GM21360 (cell line): Measurements from ENCODE around the gene PCCA.
"Not testable (repeated sequence)": the region's sequence is repeated elsewhere in the genome, so short reads cannot be mapped to it uniquely, and the experiment has no call there.

ENCODE experiments used
- ATAC-seq: cut with Tn5 transposase; IDR thresholded peaks from one replicate; pipeline ENCODE4 v1.9.1; 2021; ENCODE audit warnings: mild to moderate bottlenecking, moderate library complexity; ENCODE audit not compliant: unreplicated experiment

The PCCA gene

DNA sequence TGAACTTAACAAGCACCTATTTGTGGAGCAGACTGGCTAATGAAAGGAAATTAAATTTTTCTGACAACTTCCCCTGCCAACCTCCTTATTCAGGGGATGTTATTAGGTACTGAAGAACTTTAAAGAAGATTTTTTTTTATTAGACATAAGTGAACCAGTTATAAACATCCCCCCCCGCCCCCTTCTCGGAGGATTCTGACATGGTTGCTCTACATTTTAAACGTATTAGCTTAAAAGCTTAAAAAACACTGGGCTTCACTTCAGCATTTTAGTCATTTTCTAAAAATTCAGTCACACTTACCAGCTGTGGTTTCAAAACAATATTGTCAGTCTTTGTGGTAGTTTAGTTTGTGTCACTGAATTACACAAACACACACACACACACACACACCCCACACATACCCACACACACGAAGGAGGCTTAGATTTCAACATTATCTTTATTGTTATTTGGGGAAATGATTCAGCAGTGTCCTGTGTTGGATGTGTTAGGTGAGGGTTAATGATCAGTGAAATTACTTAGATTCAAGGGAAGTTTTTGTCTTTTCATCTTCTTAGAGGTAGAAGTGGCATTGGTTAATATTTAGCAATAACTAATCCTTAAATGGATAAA lies 145.7 kb downstream of the PCCA start:
- no peak for ATAC-seq

DNA sequence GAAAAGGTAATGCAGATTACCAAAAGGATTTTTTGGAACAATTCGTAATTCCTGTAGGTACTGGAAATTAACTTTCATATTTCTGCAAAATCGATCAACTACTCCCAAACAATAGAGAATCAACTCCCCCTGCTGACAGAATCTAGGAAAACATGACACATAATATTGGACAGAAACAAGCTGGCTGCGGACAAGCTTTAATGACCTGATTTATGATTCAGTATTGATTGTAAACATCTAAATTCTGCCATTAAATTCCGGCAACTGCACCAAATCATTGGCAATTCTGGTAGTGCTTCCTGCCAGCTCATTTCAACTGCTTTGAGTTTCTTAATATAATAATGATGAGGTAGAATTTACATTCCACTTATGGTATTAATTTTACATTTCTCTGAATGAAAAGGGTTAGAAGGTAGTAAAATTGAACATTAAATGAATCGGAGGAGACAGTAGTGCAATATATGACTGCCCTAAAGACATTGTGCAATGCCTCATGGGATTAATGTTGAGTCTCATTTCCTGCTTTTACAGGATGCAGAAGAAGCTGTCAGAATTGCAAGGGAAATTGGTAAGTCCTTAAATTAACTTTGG lies 146.5 kb downstream of the PCCA start:
- ATAC-seq = no peak

DNA sequence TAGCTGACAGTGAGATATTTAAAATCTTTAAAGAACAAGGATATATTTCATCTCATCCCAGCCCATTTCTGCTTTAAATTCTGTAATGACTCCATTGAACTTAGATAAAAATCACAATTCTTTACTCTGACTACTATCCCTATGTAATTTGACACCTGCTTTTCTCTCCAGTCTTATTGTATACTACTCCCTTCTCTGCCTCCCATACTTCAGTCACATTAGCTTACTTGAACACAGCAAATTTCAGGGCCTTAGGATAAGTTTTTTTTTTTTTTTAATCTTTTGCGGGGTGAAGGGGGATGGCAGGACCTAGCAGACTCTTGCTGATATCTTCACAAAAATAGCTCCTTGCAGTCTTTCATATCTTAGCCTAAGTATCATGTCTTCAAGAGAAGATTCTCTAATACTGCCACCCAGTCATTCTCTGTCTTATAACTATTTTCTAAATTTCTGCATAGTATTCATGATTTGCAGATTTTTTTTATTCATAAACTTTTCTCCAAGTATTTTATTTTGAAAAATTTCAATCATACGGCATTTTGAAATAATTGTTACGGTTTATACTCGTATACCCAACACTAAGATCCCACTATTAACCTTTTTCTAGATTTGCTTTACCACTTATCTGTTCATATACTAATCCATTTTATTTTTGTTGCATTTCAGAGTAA lies 151.4 kb downstream of the PCCA start:
- no peak for ATAC-seq

DNA sequence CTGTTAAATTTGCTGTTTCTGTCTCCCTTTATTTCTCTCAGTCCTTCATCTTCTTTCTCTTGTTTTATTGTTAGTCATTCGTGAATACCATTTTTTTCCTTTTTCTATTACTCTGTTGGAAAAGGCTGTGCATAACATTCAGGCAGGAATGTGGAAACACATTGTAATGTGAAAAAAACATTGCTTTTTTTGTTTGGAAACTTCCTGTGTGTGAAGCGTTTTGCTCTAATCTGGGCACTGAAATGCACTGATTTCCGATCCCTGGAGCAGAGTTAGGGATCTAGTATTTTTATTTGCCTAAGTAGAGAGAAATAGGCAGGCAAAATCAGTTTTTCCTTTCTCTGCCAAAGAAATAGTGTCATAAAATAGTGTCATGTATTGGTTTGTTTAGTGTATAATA lies 155.5 kb downstream of the PCCA start:
- no peak for ATAC-seq

DNA sequence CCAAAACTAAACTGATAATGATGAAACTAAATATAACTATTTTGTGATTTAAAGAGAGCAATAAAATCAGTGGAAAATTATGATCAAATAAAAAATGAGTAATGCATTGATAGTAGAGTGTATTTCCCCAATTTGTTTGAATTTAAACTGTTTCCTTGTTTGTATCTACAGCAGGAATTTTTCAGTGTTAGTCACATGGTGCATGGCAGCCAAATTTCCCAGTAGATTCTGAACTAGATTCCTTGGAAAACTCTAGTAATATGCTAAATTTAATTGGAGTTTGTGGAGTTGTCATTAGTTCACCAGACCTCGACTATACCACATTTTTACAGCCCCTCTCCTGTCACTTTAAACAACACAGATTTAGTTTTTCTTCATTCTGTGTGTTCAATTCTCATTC lies 156.2 kb downstream of the PCCA start:
- ATAC-seq = no peak

DNA sequence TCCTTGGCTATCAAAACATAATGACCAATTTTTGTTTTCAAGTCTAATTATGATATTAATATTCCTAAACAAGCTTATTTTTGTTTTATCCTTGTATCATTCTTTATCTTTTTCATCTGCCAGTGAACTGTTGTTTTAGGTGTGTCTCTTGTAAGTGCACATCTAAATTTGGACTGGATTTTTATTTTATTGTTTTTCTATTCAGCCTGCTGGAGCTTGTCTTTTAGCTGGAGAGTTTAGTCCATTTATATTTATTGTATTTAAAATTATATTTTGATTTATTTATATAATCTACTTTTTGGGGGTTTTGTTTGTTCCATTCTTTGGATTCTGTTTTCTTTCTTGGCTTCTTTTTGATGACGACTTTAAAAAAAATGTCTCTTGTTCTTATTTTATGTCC lies 159.0 kb downstream of the PCCA start:
- ATAC-seq = no peak

DNA sequence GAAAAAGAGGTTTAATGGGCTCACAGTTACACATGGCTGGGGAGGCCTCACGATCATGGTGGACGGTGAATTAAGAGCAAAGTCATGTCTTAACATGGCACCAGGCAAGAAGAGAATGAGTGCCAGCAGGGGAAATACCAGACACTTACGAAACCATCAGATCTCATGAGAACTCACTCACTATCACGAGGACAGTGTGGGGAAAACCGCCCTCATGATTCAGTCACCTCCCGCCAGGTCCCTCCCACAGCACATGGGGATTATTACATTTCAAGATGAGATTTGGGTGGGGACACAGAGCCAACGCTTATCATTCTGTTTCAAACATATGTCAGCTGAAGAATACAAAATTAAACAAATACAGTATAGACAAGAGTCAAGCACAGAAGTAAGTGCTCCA lies 165.1 kb downstream of the PCCA start:
- no peak for ATAC-seq

DNA sequence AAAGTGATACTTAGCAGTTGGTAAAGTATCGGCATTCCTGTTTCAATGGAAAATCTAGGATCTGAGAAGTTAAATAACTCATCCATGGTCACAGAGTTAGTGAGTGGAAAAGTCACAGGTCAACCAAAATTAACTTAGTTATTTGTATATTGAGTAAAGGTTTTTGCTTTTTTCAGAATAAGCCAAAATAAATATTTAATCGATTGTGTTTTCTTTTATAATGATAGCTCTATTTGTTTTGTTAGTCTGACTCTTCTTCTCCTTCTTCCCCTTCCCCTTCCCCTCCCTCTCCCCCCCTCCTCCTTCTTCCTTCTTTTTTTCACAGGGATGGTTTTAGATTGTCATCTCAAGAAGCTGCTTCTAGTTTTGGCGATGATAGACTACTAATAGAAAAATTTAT lies 173.5 kb downstream of the PCCA start:
- no peak for ATAC-seq

DNA sequence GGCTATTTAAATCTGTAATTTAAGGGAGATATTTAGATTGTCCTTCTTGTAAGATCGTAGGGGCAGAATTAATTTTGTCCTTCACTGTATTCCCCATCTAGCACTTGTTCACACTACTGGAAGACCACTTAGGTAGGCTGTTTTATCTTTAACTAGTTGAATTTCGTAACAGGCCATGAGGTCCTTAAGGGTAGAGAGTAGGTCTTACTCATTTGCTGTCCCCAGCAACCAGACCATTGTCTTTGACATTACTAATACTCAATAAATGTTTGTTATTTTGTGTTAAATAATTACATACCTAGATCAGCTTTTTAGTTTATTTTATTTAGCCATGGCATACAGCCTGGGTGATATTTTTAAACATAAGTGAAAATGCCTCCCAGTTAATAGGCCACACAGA lies 177.1 kb downstream of the PCCA start:
- no peak for ATAC-seq

DNA sequence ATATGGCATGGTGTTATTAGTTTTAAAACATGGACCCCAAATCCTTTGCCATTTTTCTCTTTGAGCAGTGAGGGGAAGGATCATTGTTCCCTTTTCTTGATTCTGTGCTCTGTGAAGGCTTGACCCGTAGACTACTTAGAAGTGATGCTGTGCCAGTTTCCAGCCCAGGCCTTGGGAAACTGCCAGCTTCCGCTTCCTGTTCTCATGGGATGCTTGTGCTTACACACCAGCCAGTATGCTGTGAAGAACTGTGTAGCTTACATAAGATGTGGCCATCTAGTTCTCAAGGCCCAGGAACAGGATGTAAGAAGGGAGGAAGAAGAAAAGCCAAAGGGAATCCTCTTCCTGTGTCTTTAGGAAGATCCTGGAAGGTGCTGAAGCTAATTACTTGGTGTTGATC lies 180.9 kb downstream of the PCCA start:
- ATAC-seq = no peak

DNA sequence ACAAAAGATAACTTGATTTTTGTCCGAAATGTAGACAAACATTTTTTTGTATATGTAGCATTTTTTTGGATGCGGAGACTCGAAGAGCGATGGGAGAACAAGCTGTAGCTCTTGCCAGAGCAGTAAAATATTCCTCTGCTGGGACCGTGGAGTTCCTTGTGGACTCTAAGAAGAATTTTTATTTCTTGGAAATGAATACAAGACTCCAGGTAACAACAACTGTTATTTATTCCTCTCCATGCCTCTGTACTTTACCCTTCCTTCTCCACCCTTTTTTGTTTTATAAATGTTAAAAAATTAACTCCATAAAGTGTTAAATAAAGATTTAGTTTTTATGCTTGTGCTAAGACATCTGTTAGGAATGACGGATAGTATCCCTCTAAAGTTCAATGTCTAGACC lies 184.2 kb downstream of the PCCA start:
- ATAC-seq = no peak

DNA sequence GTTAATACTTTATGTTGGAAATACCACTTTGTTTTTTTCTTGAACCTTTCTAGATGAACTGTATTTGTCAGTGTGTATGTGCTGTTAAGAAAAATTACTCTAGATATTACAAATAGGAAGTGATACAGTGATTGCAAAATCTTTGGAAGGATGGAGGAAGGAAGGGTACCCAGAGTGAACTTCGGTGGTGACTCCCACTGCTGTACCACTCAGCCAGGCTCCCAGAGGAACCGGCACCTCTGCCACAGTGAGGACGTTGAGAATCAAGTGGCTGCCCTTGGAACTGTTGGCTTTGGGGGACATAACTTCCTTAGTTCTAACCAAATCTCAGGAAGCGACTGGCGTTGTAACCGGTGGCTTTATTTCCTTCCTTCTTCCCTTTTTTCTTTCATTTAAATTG lies 184.7 kb downstream of the PCCA start:
- ATAC-seq = no peak

DNA sequence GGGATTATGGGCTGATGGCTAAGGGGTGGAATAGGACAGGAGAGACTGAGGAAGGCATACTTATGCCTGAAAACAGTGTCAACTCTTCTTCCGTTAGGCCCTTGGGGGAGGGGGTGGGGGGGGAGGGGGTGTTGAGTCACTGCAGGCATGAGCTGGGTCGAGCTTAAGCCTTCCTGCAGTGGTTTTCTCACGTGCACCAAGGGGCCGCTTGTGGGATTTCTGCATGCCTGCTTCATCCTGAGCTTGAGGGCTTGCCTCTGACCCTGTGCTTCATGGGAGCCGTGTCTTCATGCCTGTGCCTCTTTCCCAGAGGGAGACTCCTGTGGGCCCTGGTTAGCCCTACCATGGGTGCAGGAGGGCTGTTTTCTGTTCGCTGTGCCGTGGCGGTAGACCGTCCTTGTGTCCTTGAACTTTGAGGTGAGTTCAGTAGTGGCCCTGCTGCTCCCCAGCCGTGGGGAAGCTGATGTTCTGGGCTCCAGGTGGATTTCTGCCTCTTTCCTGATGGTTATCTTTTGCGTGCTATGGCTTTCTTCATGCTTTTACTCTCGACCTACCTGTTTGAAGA lies 186.1 kb downstream of the PCCA start:
- ATAC-seq = no peak

DNA sequence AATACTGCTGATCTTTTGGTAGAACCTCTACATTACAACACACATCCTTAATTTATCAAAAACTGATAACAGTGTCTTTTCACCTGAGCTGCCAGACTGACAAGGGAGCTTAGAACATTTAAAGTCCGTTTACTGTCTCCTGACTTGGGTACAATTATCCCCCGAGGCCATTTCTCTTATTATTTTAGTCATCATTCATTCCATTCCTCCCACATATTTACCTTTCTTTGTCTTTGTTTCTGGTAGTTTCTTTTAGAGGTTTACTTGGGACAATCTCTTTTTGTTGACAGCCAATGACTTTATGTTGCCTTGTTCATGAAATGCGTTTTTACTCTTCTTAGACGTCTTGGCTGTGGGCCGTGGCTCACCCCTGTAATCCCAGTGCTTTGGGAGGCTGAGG lies 186.9 kb downstream of the PCCA start:
- no peak for ATAC-seq

DNA sequence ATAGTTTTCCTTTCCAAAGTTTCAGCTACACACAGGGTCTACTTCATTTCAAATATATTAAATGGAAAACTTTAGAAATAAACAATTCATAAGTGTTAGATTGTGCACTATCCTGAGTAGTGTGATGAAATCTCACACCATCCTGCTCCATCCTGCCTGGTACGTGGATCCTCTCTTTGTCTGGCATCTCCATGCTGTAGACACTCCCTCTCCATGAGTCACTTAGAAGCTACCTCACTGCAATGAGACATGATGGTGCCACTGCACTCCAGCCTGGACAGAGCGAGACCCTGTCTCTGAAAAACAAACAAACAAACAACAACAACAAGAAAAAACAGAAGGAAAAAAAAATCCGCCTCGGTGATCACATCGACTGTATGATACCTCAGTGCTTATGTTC lies 191.8 kb downstream of the PCCA start:
- ATAC-seq = no peak

DNA sequence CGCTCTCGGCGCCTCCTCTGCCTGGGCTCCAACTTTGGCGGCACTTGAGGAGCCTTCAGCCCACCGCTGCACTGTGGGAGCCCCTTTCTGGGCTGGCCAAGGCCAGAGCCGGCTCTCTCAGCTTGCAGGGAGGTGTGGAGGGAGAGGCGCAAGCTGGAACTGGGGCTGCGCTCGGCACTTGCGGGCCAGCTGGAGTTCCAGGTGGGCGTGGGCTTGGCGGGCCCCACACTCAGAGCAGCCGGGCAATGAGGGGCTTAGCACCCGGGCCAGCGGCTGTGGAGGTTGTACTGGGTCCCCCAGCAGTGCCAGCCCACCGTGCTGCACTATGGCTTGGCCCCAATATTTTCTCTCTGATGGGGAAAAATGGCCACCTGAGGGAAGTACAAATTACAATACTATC lies 193.4 kb downstream of the PCCA start:
- not testable (repeated sequence) for ATAC-seq

DNA sequence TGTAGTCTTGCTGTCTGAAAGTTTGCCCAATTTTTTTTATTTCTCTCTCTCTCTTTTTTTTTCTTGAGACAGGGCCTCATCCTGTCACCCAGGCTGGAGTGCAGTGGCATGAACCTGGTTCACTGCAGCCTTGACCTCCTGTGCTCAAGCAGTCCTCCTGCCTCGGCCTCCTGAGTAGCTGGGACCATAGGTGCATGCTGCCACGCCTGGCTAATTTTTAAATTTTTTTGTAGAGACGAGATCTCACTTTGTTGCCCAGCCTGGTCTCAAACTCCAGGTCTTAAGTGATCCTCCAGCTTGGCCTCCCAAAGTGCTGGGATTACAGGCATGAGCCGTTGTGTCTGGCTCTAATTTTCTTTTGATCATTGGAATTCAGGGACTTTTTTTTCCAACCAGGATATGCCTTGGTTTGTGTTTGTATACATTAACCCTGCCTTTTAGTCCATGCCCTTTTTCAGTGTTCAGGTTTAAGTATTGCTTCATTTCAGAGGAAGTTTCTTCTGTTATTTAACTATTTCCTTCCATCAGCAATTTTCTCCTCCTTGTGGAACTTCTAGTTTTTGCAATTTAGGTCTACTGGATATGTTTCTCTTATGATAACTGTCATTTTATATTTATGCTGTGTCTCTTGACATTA lies 201.4 kb downstream of the PCCA start:
- ATAC-seq = no peak

DNA sequence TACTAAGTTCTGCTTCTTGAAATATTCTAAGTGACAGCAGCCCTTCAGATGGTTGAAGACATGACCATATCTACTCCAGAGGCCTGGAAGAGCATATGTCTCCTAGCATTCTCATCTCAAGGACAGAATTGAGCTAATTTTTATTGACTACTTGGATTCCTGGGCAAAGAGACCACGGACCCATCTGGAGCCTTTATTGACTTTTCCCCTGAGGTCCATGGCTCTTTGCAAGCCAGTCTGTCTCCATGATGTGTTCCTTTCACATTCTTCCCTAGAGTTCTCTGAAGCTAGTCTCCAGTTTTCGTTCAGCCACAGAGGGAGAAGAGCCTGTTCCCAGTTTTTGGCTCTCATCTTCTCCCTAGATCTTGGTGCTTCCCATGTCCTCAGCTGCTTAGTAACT lies 202.7 kb downstream of the PCCA start:
- ATAC-seq = no peak

DNA sequence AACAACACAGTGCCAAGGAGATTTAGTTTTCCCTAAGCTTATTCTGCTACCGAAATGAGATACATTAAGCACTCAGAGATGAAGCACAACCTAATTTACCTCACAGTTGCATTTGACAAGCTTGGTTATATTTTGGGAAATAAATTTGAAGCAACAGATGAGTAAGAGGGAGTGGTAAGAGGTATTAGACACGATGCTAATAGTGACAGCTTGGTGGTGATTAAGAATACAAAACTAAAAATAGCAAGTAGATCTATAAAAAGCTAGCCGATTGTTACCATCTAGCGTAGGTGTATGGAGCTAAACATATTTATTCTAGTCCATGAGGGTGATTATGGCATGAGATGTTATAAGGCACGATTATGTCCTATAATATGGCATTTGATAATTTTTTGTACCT lies 208.5 kb downstream of the PCCA start:
- ATAC-seq = no peak

DNA sequence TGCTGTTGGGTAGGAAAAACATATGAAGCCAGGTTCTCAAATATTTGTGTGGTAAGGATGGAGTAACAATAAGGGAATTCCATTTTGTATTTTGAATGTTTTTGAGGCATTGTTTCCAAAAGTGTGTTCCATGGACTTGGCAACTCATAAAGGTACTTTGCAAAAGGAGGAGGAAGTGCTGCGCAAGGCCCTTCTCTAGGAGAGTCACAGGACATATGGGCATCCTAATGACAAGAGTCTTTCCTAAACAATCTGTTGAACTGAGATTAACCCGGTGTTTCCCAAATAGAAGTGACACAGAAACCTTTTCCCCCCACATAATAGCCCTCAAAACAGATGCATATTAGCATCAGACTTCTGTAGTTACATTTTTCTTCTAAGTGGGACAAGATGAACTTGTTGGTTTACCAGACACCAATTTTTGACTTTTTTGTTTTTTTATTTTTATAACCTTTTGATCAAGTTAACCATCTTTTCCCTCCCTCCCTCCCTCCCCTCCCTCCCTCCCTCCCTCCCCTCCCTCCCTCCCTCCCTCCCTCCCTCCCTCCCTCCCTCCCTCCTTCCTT lies 209.3 kb downstream of the PCCA start:
- no peak for ATAC-seq

DNA sequence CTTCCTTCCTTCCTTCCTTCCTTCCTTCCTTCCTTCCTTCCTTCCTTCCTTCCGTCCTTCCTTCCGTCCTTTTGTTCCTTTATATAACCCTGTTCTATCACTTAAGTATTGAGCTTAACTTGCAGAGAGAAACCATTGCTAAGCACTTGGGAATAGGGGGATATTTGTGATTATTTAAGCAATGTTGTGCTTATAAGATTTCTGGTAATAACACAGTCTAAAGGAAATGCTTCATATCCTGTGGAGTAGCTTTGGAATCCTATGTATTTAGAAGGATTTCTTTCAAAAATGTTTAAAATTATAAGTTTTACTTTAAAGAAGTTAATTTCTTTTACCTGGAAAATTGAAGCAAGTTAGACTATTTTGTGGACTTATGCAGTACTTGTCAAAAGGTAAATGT lies 209.8 kb downstream of the PCCA start:
- no peak for ATAC-seq

DNA sequence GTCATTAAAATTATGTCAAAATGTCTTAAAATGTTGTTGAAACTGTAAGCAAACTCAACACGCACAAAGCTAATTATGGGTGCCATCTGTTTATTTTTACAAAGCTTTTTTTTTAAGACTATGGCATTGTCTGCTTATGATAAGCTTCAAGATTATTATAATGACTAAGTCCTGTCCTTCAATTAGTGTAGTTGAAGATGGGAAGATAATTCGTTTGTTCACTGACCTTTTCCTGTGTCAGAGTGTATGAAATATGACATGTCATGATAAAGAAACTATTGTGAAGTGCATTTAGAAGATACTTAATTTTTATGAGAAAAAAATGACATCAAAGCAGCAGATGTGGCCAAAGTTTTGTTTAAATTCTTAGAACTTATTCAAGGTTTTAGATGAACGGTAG lies 211.3 kb downstream of the PCCA start:
- ATAC-seq = no peak
